HepG2 (cell line): Measurements from ENCODE around the gene CDC34. TPM values are rescaled to one million over a fixed set of nuclear protein-coding genes. Genes with fewer than 3 reads are reported as not detected.
A peak's percentile ranks its signal among the peaks of the same experiment; 100 is the strongest.

Experiments used
- ATM ChIP-seq: fragments of 450-650 bp; IDR thresholded peaks from 2 replicates; pipeline ENCODE4 v1.7.1; 2017; ENCODE audit warnings: mild to moderate bottlenecking, borderline replicate concordance
- CHD4 ChIP-seq: fragments of 200-600 bp; sonication (generic); IDR thresholded peaks from 2 replicates; pipeline ENCODE4 v1.7.0; 2017; ENCODE audit warnings: mild to moderate bottlenecking, low read length, borderline replicate concordance
- HMG20A ChIP-seq: IDR thresholded peaks from 2 replicates; pipeline ENCODE4 v1.6.1; 2016; ENCODE audit warnings: borderline replicate concordance
- HNF4A ChIP-seq: sonication (generic); formaldehyde crosslinking; IDR thresholded peaks from 2 replicates; pipeline ENCODE4 v1.4.0; 2020; ENCODE audit warnings: missing genetic modification reagents
- KDM2A ChIP-seq: sonication (generic); formaldehyde crosslinking; IDR thresholded peaks from 2 replicates; pipeline ENCODE4 v1.4.0; 2020; ENCODE audit warnings: low read depth, missing genetic modification reagents, borderline replicate concordance
- MYNN ChIP-seq: sonication (generic); formaldehyde crosslinking; IDR thresholded peaks from 2 replicates; pipeline ENCODE4 v1.4.0; 2020; ENCODE audit warnings: mild to moderate bottlenecking, low read depth, missing genetic modification reagents
- NR2C2 ChIP-seq: sonication (generic); formaldehyde crosslinking; IDR thresholded peaks from 2 replicates; pipeline ENCODE4 v1.4.0; 2020; ENCODE audit warnings: missing genetic modification reagents, mild to moderate bottlenecking, moderate library complexity, borderline replicate concordance
- PHF8 ChIP-seq: sonication (generic); formaldehyde crosslinking; IDR thresholded peaks from 2 replicates; pipeline ENCODE4 v1.5.0; 2020; ENCODE audit warnings: missing genetic modification reagents
- SP4 ChIP-seq: sonication (generic); formaldehyde crosslinking; IDR thresholded peaks from 2 replicates; pipeline ENCODE4 v1.8.1; 2023; ENCODE audit warnings: mild to moderate bottlenecking, missing genetic modification reagents
- ZMYM3 ChIP-seq: sonication (generic); formaldehyde crosslinking; IDR thresholded peaks from 2 replicates; pipeline ENCODE4 v1.5.1; 2020; ENCODE audit warnings: mild to moderate bottlenecking, missing genetic modification reagents
- ZNF34 ChIP-seq: sonication (generic); formaldehyde crosslinking; IDR thresholded peaks from 2 replicates; pipeline ENCODE4 v1.4.0; 2020; ENCODE audit warnings: mild to moderate bottlenecking, missing genetic modification reagents, borderline replicate concordance
- ZNF563 ChIP-seq: sonication (generic); formaldehyde crosslinking; IDR thresholded peaks from 2 replicates; pipeline ENCODE4 v1.8.0; 2022; ENCODE audit warnings: mild to moderate bottlenecking, moderate library complexity, missing genetic modification reagents
- ZNF674 ChIP-seq: sonication (generic); formaldehyde crosslinking; IDR thresholded peaks from 2 replicates; pipeline ENCODE4 v1.5.0; 2020; ENCODE audit warnings: low read depth, mild to moderate bottlenecking, missing genetic modification reagents
- ZNF749 ChIP-seq: sonication (generic); formaldehyde crosslinking; IDR thresholded peaks from 2 replicates; pipeline ENCODE4 v1.8.0; 2022; ENCODE audit warnings: mild to moderate bottlenecking, missing genetic modification reagents, moderate library complexity, borderline replicate concordance
- ZSCAN25 ChIP-seq: sonication (generic); formaldehyde crosslinking; IDR thresholded peaks from 2 replicates; pipeline ENCODE4 v1.8.0; 2022; ENCODE audit warnings: mild to moderate bottlenecking, missing genetic modification reagents
- polyA plus RNA-seq, 8 experiments: library from polyadenylated mRNA; depleted of rRNA in 3 of 8; stranded (reverse) in 7 of 8; unstranded in 1 of 8; fragments of >200 nt; fragmentation: Illumina TruSeq in 4 of 8; extraction: Trizol in 4 of 8; gene quantifications; 2 replicates each; pipeline versions ENCODE4 v1.2.1 to v1.2.3, GENCODE V29; 2011 to 2016; ENCODE audit warnings: low read depth in 4 of 8, missing spikeins in 1 of 8, mixed read lengths in 1 of 8; ENCODE audit not compliant: insufficient read depth in 1 of 8
- total RNA-seq, 5 experiments: library from RNA; depleted of rRNA; stranded (reverse); fragments of >200 nt; fragmentation: Illumina TruSeq; extraction: Trizol; gene quantifications; 2 replicates each; pipeline ENCODE4 v1.2.3, GENCODE V29; 2016; ENCODE audit warnings: low read depth in 1 of 5
- TF ChIP-seq, protein P1 (sequence below), 2 experiments: IDR thresholded peaks; 2 replicates each; pipeline ENCODE4 v1.6.1; 2011 to 2012; ENCODE audit warnings: low read length in 2 of 2, borderline replicate concordance in 1 of 2, low read depth in 1 of 2, mild to moderate bottlenecking in 1 of 2, moderate library complexity in 1 of 2
- TF ChIP-seq, protein P2 (sequence below): sonication (generic); formaldehyde crosslinking; IDR thresholded peaks from 2 replicates; pipeline ENCODE4 v1.4.0; 2020; ENCODE audit warnings: mild to moderate bottlenecking, missing genetic modification reagents
- TF ChIP-seq, protein P3 (sequence below): sonication (generic); formaldehyde crosslinking; IDR thresholded peaks from 2 replicates; pipeline ENCODE4 v1.4.0; 2020; ENCODE audit warnings: low read depth, mild to moderate bottlenecking, missing genetic modification reagents
- TF ChIP-seq, protein P4 (sequence below): sonication (generic); formaldehyde crosslinking; IDR thresholded peaks from 2 replicates; pipeline ENCODE4 v1.5.0; 2020; ENCODE audit warnings: mild to moderate bottlenecking, missing genetic modification reagents

CDC34 gene
- total and polyA plus RNA-seq, 2 of the 13 experiments (the other 11 are each of a cell fraction or from before 2014, with no cell fraction given) = 138 to 150 TPM

GRCh38 chr19:498977-499623 lies 32.5 kb upstream of the CDC34 start (continued):
- TF ChIP-seq, protein P1, sequence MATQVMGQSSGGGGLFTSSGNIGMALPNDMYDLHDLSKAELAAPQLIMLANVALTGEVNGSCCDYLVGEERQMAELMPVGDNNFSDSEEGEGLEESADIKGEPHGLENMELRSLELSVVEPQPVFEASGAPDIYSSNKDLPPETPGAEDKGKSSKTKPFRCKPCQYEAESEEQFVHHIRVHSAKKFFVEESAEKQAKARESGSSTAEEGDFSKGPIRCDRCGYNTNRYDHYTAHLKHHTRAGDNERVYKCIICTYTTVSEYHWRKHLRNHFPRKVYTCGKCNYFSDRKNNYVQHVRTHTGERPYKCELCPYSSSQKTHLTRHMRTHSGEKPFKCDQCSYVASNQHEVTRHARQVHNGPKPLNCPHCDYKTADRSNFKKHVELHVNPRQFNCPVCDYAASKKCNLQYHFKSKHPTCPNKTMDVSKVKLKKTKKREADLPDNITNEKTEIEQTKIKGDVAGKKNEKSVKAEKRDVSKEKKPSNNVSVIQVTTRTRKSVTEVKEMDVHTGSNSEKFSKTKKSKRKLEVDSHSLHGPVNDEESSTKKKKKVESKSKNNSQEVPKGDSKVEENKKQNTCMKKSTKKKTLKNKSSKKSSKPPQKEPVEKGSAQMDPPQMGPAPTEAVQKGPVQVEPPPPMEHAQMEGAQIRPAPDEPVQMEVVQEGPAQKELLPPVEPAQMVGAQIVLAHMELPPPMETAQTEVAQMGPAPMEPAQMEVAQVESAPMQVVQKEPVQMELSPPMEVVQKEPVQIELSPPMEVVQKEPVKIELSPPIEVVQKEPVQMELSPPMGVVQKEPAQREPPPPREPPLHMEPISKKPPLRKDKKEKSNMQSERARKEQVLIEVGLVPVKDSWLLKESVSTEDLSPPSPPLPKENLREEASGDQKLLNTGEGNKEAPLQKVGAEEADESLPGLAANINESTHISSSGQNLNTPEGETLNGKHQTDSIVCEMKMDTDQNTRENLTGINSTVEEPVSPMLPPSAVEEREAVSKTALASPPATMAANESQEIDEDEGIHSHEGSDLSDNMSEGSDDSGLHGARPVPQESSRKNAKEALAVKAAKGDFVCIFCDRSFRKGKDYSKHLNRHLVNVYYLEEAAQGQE (IDR thresholded peaks at IDR 0.05; ENCODE audit: borderline replicate concordance in 1 of 2, low read depth in 1 of 2, low read length in 2 of 2) = peak in 1 of 2 experiments; percentile 46; a peak in 1 of 4 replicates
- 0 out of 2 replicates have a peak, but pooled peaks have one; percentile 32 for TF ChIP-seq ZSCAN25 (CRISPR knock-in tag)
- TF ChIP-seq MYNN (CRISPR knock-in tag) = no peak
- no peak for TF ChIP-seq KDM2A (CRISPR knock-in tag)
- no peak for TF ChIP-seq ATM
- peak; percentile 24; the same call in 1 of the 2 replicates for TF ChIP-seq NR2C2 (CRISPR knock-in tag)
- TF ChIP-seq, protein P2, sequence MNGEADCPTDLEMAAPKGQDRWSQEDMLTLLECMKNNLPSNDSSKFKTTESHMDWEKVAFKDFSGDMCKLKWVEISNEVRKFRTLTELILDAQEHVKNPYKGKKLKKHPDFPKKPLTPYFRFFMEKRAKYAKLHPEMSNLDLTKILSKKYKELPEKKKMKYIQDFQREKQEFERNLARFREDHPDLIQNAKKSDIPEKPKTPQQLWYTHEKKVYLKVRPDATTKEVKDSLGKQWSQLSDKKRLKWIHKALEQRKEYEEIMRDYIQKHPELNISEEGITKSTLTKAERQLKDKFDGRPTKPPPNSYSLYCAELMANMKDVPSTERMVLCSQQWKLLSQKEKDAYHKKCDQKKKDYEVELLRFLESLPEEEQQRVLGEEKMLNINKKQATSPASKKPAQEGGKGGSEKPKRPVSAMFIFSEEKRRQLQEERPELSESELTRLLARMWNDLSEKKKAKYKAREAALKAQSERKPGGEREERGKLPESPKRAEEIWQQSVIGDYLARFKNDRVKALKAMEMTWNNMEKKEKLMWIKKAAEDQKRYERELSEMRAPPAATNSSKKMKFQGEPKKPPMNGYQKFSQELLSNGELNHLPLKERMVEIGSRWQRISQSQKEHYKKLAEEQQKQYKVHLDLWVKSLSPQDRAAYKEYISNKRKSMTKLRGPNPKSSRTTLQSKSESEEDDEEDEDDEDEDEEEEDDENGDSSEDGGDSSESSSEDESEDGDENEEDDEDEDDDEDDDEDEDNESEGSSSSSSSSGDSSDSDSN (CRISPR knock-in tag) = peak; percentile 23
- no peak for TF ChIP-seq ZNF674 (CRISPR knock-in tag)
- TF ChIP-seq HNF4A (CRISPR knock-in tag) = 0 out of 2 replicates have a peak, but pooled peaks have one; percentile 33
- peak; percentile 100 for TF ChIP-seq ZMYM3 (CRISPR knock-in tag)
- TF ChIP-seq ZNF563 (CRISPR knock-in tag) = no peak
- no peak for TF ChIP-seq ZNF749
- TF ChIP-seq, protein P3, sequence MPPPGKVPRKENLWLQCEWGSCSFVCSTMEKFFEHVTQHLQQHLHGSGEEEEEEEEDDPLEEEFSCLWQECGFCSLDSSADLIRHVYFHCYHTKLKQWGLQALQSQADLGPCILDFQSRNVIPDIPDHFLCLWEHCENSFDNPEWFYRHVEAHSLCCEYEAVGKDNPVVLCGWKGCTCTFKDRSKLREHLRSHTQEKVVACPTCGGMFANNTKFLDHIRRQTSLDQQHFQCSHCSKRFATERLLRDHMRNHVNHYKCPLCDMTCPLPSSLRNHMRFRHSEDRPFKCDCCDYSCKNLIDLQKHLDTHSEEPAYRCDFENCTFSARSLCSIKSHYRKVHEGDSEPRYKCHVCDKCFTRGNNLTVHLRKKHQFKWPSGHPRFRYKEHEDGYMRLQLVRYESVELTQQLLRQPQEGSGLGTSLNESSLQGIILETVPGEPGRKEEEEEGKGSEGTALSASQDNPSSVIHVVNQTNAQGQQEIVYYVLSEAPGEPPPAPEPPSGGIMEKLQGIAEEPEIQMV (CRISPR knock-in tag) = 0 out of 2 replicates have a peak, but pooled peaks have one; percentile 12
- TF ChIP-seq CHD4 = peak; percentile 53; the same call in 1 of the 2 replicates
- TF ChIP-seq HMG20A (CRISPR knock-in tag) = no peak
- no peak for TF ChIP-seq ZNF34 (CRISPR knock-in tag)
- TF ChIP-seq, protein P4, sequence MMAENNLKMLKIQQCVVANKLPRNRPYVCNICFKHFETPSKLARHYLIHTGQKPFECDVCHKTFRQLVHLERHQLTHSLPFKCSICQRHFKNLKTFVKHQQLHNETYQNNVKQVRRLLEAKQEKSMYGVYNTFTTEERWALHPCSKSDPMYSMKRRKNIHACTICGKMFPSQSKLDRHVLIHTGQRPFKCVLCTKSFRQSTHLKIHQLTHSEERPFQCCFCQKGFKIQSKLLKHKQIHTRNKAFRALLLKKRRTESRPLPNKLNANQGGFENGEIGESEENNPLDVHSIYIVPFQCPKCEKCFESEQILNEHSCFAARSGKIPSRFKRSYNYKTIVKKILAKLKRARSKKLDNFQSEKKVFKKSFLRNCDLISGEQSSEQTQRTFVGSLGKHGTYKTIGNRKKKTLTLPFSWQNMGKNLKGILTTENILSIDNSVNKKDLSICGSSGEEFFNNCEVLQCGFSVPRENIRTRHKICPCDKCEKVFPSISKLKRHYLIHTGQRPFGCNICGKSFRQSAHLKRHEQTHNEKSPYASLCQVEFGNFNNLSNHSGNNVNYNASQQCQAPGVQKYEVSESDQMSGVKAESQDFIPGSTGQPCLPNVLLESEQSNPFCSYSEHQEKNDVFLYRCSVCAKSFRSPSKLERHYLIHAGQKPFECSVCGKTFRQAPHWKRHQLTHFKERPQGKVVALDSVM (CRISPR knock-in tag) = peak; percentile 74; the same call in 1 of the 2 replicates
- TF ChIP-seq SP4 (CRISPR knock-in tag) = no peak
- TF ChIP-seq PHF8 (CRISPR knock-in tag) = no peak
